Activated T-cell treated with anti-CD3 and anti-CD28 coated beads, Interleukin-2, amount 50 U/mL, for 4 hours (primary cell): ENCODE results near the gene INPP5D. TPM values are rescaled to one million over a fixed set of nuclear protein-coding genes. Genes with fewer than 3 reads are reported as not detected.
A peak's percentile ranks its signal among the peaks of the same experiment; 100 is the strongest.

ENCODE experiments used
- ATAC-seq, 2 donors: fragments of 200-7000 bp; cut with Tn5 transposase; one replicate each; pipeline ENCODE4 v1.10.0; 2021
- DNase-seq: peaks from one replicate; pipeline ENCODE4 v3.0.0-alpha.2; 2020
- H3K27me3 Mint-ChIP-seq: one replicate; pipeline ENCODE4 v1.8.0; 2021; ENCODE audit warnings: low read depth, mixed read lengths
- H3K36me3 Mint-ChIP-seq: one replicate; pipeline ENCODE4 v1.8.0; 2022; ENCODE audit warnings: mixed read lengths; ENCODE audit not compliant: insufficient read depth
- H3K4me1 Mint-ChIP-seq: one replicate; pipeline ENCODE4 v1.8.0; 2021; ENCODE audit warnings: low read depth, mixed read lengths
- H3K4me3 Mint-ChIP-seq: one replicate; pipeline ENCODE4 v1.8.0; 2021; ENCODE audit warnings: mild to moderate bottlenecking, moderate library complexity, mixed read lengths
- H3K9me3 Mint-ChIP-seq: one replicate; pipeline ENCODE4 v1.8.0; 2021; ENCODE audit warnings: mixed read lengths
- total RNA-seq, 3 donors: library from RNA; stranded (reverse); gene quantifications; one replicate each; pipeline ENCODE4 v1.2.1, GENCODE V29; 2021

Gene INPP5D
- total RNA-seq, 3 donors from 2014 or later, result 31.2 to 35.5 (median 31.7) TPM

- Mint-ChIP-seq H3K4me3 (no peak overlapping the region), H3K4me1 (peaks cover 4% of the 10 kb centered on the region), H3K36me3 (peaks cover 11% of the 10 kb centered on the region), H3K9me3 (no peaks in the 10 kb centered on the region), H3K27me3 (no peaks in the 10 kb centered on the region)
- ATAC-seq (no peak), DNase-seq (no peak)
These were observed 153.8 kb downstream of the INPP5D start for GRCh38 chr2:233213975-233214374.

DNA sequence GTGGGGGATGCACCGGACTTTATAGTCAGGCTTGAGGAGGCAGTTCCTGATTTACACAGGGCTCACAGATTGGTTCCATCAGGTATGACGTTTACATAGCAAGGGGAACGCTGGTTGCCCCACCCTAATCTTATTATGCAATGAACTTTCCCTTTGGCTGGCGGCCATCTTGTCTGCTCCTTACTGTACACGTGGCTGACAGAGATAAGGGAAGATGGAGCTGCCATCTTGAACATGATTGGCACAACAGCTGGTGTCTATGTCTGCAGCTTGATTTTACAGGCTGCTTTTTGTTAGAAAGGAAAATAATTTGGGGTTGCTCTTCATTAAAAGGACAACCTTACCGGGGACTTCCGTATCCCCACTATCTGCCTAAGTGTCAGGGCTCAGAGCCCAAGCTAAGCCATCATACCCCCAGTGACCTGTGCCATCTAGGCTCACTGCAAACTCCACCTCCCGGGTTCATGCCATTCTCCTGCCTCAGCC is 157.8 kb downstream of the INPP5D start:
- H3K4me1 Mint-ChIP-seq, result no peaks in the 10 kb centered on the region
- no peaks in the 10 kb centered on the region for H3K27me3 Mint-ChIP-seq
- H3K36me3 Mint-ChIP-seq, result no peaks in the 10 kb centered on the region
- DNase-seq, result no peak
- no peak overlapping the region for H3K4me3 Mint-ChIP-seq
- no peak for ATAC-seq
- no peaks in the 10 kb centered on the region for H3K9me3 Mint-ChIP-seq

DNA sequence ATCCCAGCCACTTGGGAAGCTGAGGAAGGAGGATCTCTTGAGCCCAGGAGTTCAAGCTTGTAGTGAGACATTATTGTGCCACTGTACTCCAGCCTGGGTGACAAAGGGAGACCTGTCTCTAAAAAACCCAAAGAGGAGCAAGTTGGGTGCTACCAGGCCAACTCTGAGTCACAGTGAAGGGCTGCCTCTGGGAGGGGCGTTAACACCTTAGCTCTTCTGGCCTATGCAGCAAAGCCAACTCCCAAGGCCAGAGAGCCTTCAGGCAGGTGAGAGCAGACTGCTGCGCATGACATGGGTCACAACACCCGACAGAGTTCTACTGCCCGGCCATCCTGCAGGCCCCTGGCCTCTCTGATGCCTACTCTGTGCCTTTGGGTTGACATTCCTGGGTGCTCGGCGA is 158.7 kb downstream of the INPP5D start:
- no peak overlapping the region for H3K4me3 Mint-ChIP-seq
- H3K36me3 Mint-ChIP-seq, result no peaks in the 10 kb centered on the region
- DNase-seq (no peak), ATAC-seq (no peak)
- H3K9me3 Mint-ChIP-seq, result no peaks in the 10 kb centered on the region
- H3K4me1 Mint-ChIP-seq, result no peaks in the 10 kb centered on the region
- no peaks in the 10 kb centered on the region for H3K27me3 Mint-ChIP-seq

- DNase-seq (no peak), ATAC-seq (no peak)
- no peaks in the 10 kb centered on the region for H3K9me3 Mint-ChIP-seq
- no peaks in the 10 kb centered on the region for H3K4me1 Mint-ChIP-seq
- no peaks in the 10 kb centered on the region for H3K36me3 Mint-ChIP-seq
- H3K27me3 Mint-ChIP-seq, result no peaks in the 10 kb centered on the region
- H3K4me3 Mint-ChIP-seq, result no peak overlapping the region
These were observed 159.7 kb downstream of the INPP5D start for GRCh38 chr2:233219848-233220247.

GRCh38 chr2:233221378-233222063 is 161.4 kb downstream of the INPP5D start:
- Mint-ChIP-seq H3K4me3 (no peak overlapping the region), H3K36me3 (no peaks in the 10 kb centered on the region), H3K9me3 (no peaks in the 10 kb centered on the region)

GRCh38 chr2:233223059-233223894 is 163.1 kb downstream of the INPP5D start:
- no peak for DNase-seq
- H3K4me1 Mint-ChIP-seq, result peaks cover 2% of the 10 kb centered on the region
- no peak for ATAC-seq
- H3K36me3 Mint-ChIP-seq, result no peaks in the 10 kb centered on the region
- no peaks in the 10 kb centered on the region for H3K27me3 Mint-ChIP-seq
- no peaks in the 10 kb centered on the region for H3K9me3 Mint-ChIP-seq
- no peak overlapping the region for H3K4me3 Mint-ChIP-seq

More at GRCh38 chr2:233221378-233222063, 161.4 kb downstream of the INPP5D start:
- DNase-seq (no peak), ATAC-seq (no peak)
- no peaks in the 10 kb centered on the region for H3K27me3 Mint-ChIP-seq
- H3K4me1 Mint-ChIP-seq, result peaks cover 2% of the 10 kb centered on the region

GRCh38 chr2:233225230-233226068 is 165.3 kb downstream of the INPP5D start:
- no peak overlapping the region for H3K4me3 Mint-ChIP-seq
- H3K4me1 Mint-ChIP-seq, result peaks cover 5% of the 10 kb centered on the region
- no peaks in the 10 kb centered on the region for H3K27me3 Mint-ChIP-seq
- no peak for ATAC-seq
- no peaks in the 10 kb centered on the region for H3K9me3 Mint-ChIP-seq
- no peak for DNase-seq
- H3K36me3 Mint-ChIP-seq, result no peaks in the 10 kb centered on the region

DNA sequence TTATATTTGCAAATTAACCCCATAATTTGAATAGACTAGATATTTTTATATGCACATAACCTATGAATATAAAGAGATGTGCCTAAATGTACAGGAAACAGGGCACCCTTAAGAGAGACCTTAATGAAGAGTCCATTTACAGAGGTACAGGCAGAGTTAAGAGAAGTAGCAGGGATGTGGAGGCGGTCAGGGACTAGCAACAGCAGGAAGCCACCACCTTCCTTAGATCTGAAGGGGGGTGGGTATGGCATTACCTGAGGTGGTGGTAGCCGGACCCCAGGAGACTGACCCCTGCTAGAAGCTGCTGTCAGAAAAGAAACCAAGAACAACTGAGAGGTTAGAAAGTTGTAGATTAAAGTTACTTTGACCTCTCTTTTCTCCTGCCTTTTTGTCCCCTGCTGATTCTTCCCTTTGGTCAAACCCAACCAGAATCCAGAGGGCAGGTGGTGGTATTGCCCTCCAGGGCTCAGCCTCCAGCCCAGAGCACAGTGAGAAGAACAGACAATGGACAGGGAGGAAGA is 166.4 kb downstream of the INPP5D start:
- DNase-seq (no peak), ATAC-seq (no peak)
- H3K4me1 Mint-ChIP-seq, result peaks cover 12% of the 10 kb centered on the region
- no peaks in the 10 kb centered on the region for H3K36me3 Mint-ChIP-seq
- no peaks in the 10 kb centered on the region for H3K27me3 Mint-ChIP-seq
- H3K4me3 Mint-ChIP-seq, result no peak overlapping the region
- no peaks in the 10 kb centered on the region for H3K9me3 Mint-ChIP-seq

DNA sequence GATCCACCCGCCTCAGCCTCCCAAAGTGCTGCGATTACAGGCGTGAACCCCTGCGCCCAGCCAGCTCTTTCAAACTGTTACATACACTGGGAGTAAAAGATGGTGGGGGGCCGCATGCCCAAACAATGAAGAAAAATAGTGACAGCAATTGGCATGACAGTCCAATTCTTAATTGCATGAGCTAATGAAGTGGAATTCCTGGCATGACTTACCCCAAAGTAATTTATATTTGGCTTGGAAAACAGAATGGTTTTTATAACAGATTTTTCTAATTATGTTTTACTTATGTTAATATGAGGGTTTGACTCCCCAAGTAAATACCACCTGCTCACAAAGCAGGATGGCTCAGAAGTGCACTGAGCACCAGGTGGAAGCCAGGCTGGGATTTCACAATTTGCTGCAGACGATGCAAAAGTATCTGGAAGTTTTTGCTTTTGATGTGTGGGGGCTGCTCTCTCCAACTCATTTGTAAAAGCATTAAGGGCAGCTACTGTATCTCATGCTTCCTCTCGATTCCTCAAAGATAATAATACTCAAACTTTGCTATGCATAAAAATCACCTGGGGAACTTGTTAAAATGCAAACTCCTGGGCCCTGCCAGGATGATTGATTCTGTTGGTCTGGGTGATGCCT is 167.3 kb downstream of the INPP5D start:
- ATAC-seq (no peak), DNase-seq (no peak)
- Mint-ChIP-seq H3K4me1 (peaks cover 12% of the 10 kb centered on the region), H3K4me3 (no peak overlapping the region), H3K9me3 (no peaks in the 10 kb centered on the region), H3K27me3 (no peaks in the 10 kb centered on the region), H3K36me3 (no peaks in the 10 kb centered on the region)

GRCh38 chr2:233228376-233228775 is 168.2 kb downstream of the INPP5D start:
- DNase-seq (no peak), ATAC-seq (no peak)
- Mint-ChIP-seq H3K4me3 (no peak overlapping the region), H3K27me3 (no peaks in the 10 kb centered on the region), H3K36me3 (no peaks in the 10 kb centered on the region), H3K9me3 (no peaks in the 10 kb centered on the region), H3K4me1 (peaks cover 12% of the 10 kb centered on the region)

DNA sequence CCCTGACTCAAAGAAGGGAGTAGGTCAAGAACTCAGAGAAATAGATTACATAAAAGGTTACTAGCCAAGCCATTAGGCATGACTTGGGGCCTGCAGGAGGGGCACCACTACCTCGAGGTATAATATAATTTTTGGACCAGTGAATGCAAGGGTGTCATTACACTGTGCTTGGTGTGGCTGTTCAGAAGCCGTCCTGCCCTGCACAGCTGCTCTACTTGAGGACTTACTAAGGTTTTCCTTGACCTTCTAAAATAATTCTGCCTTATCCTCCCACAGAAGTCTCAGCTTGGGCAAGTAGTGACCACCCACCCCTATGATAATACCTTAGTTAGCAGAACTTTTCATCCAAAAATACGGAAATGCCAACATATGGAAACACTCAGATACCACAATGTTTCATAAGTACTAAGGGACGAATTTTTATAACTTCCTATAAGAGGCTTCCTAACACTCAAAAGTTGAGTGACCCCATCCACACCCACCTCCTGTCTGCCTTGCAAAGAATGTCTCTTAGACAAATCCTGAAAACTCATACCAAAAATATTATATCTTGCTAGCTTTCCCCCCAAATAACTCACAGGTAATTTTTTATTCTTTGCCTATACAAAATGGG is 173.6 kb downstream of the INPP5D start:
- ATAC-seq, result no peak
- Mint-ChIP-seq H3K27me3 (no peaks in the 10 kb centered on the region), H3K4me3 (no peak overlapping the region), H3K36me3 (no peaks in the 10 kb centered on the region), H3K9me3 (no peaks in the 10 kb centered on the region), H3K4me1 (peaks cover 41% of the 10 kb centered on the region)
- DNase-seq, result no peak

GRCh38 chr2:233234264-233234663 is 174.1 kb downstream of the INPP5D start:
- ATAC-seq (peak; percentile 49 to 72), DNase-seq (no peak)
- no peak overlapping the region for H3K4me3 Mint-ChIP-seq
- H3K4me1 Mint-ChIP-seq, result peaks cover 46% of the 10 kb centered on the region
- no peaks in the 10 kb centered on the region for H3K9me3 Mint-ChIP-seq
- no peaks in the 10 kb centered on the region for H3K36me3 Mint-ChIP-seq
- no peaks in the 10 kb centered on the region for H3K27me3 Mint-ChIP-seq

GRCh38 chr2:233234996-233235395 is 174.9 kb downstream of the INPP5D start:
- no peak for ATAC-seq
- H3K4me1 Mint-ChIP-seq, result peaks cover 52% of the 10 kb centered on the region
- no peak overlapping the region for H3K4me3 Mint-ChIP-seq
- no peaks in the 10 kb centered on the region for H3K27me3 Mint-ChIP-seq
- H3K36me3 Mint-ChIP-seq, result no peaks in the 10 kb centered on the region
- DNase-seq, result no peak
- no peaks in the 10 kb centered on the region for H3K9me3 Mint-ChIP-seq
